HepG2 (cell line): ENCODE measurements around the gene TMEM95. TPM values are rescaled to one million over a fixed set of nuclear protein-coding genes. Genes with fewer than 3 reads are reported as not detected.

ENCODE experiments used
- CENPX ChIP-seq: sonication (generic); formaldehyde crosslinking; IDR thresholded peaks from 2 replicates; pipeline ENCODE4 v1.9.0; 2021; ENCODE audit warnings: mild to moderate bottlenecking, missing genetic modification reagents, moderate library complexity
- NR0B2 ChIP-seq: sonication (generic); formaldehyde crosslinking; IDR thresholded peaks from 2 replicates; pipeline ENCODE4 v1.4.0; 2020; ENCODE audit warnings: mild to moderate bottlenecking, missing genetic modification reagents
- PITX1 ChIP-seq: sonication (generic); formaldehyde crosslinking; IDR thresholded peaks from 2 replicates; pipeline ENCODE4 v1.5.1; 2020; ENCODE audit warnings: mild to moderate bottlenecking, missing genetic modification reagents
- PREB ChIP-seq: sonication (generic); formaldehyde crosslinking; IDR thresholded peaks from 2 replicates; pipeline ENCODE4 v1.4.0; 2020; ENCODE audit warnings: missing genetic modification reagents
- RELA ChIP-seq: sonication (generic); formaldehyde crosslinking; IDR thresholded peaks from 2 replicates; pipeline ENCODE4 v1.4.0; 2020; ENCODE audit warnings: missing genetic modification reagents
- REST ChIP-seq, 2 experiments: IDR thresholded peaks; 2 replicates each; pipeline ENCODE4 v1.6.1; 2011 to 2012; ENCODE audit warnings: low read length in 2 of 2, borderline replicate concordance in 1 of 2, low read depth in 1 of 2, mild to moderate bottlenecking in 1 of 2, moderate library complexity in 1 of 2
- REXO4 ChIP-seq: sonication (generic); formaldehyde crosslinking; IDR thresholded peaks from 2 replicates; pipeline ENCODE4 v1.8.0; 2022; ENCODE audit warnings: missing genetic modification reagents, mild to moderate bottlenecking, borderline replicate concordance
- SRF ChIP-seq: IDR thresholded peaks from 2 replicates; pipeline ENCODE4 v1.6.1; 2011; ENCODE audit warnings: mild to moderate bottlenecking, low read depth, low read length, moderate library complexity
- TERF1 ChIP-seq: sonication (generic); formaldehyde crosslinking; IDR thresholded peaks from 2 replicates; pipeline ENCODE4 v1.8.0; 2022; ENCODE audit warnings: mild to moderate bottlenecking, missing genetic modification reagents, moderate library complexity
- ZBED4 ChIP-seq: sonication (generic); formaldehyde crosslinking; IDR thresholded peaks from 2 replicates; pipeline ENCODE4 v1.4.0; 2020; ENCODE audit warnings: missing genetic modification reagents, borderline replicate concordance
- ZNF329 ChIP-seq: sonication (generic); formaldehyde crosslinking; IDR thresholded peaks from 2 replicates; pipeline ENCODE4 v1.9.0; 2021; ENCODE audit warnings: low read depth, mild to moderate bottlenecking, missing genetic modification reagents
- ZNF441 ChIP-seq: sonication (generic); formaldehyde crosslinking; IDR thresholded peaks from 2 replicates; pipeline ENCODE4 v1.7.0; 2021; ENCODE audit warnings: missing genetic modification reagents, borderline replicate concordance
- ZNF761 ChIP-seq: sonication (generic); formaldehyde crosslinking; conservative IDR thresholded peaks from 2 replicates; pipeline ENCODE4 v1.4.0; 2020; ENCODE audit warnings: mild to moderate bottlenecking, missing genetic modification reagents
- ZNF770 ChIP-seq: sonication (generic); formaldehyde crosslinking; IDR thresholded peaks from 2 replicates; pipeline ENCODE4 v1.5.0; 2020; ENCODE audit warnings: mild to moderate bottlenecking, missing genetic modification reagents
- ZNF776 ChIP-seq: sonication (generic); formaldehyde crosslinking; IDR thresholded peaks from 2 replicates; pipeline ENCODE4 v1.4.0; 2020; ENCODE audit warnings: mild to moderate bottlenecking, missing genetic modification reagents
- polyA plus RNA-seq, 8 experiments: library from polyadenylated mRNA; depleted of rRNA in 3 of 8; stranded (reverse) in 7 of 8; unstranded in 1 of 8; fragments of >200 nt; fragmentation: Illumina TruSeq in 4 of 8; extraction: Trizol in 4 of 8; gene quantifications; 2 replicates each; pipeline versions ENCODE4 v1.2.1 to v1.2.3, GENCODE V29; 2011 to 2016; ENCODE audit warnings: low read depth in 4 of 8, missing spikeins in 1 of 8, mixed read lengths in 1 of 8; ENCODE audit not compliant: insufficient read depth in 1 of 8
- total RNA-seq, 5 experiments: library from RNA; depleted of rRNA; stranded (reverse); fragments of >200 nt; fragmentation: Illumina TruSeq; extraction: Trizol; gene quantifications; 2 replicates each; pipeline ENCODE4 v1.2.3, GENCODE V29; 2016; ENCODE audit warnings: low read depth in 1 of 5

The TMEM95 gene
- total and polyA plus RNA-seq, 2 of the 13 experiments (the other 11 are each of a cell fraction or from before 2014, with no cell fraction given): not detected

- TF ChIP-seq TERF1 (CRISPR knock-in tag): no peak
- TF ChIP-seq ZNF329 (CRISPR knock-in tag): no peak
- TF ChIP-seq RELA (CRISPR knock-in tag): no peak
- TF ChIP-seq ZNF776 (CRISPR knock-in tag): no peak
- no peak for TF ChIP-seq PITX1 (CRISPR knock-in tag)
- TF ChIP-seq SRF: no peak
- TF ChIP-seq ZNF441 (CRISPR knock-in tag): peak; percentile 61; the same call in 1 of the 2 replicates
- TF ChIP-seq ZBED4: no peak; the same call in 1 of the 2 replicates
- TF ChIP-seq REXO4 (CRISPR knock-in tag): no peak
- 0 out of 4 replicates have a peak, but pooled peaks of 1 of the 2 experiments have one; percentile 47 for TF ChIP-seq REST (IDR thresholded peaks at IDR 0.05; ENCODE audit: borderline replicate concordance in 1 of 2, low read depth in 1 of 2, low read length in 2 of 2)
- peak; percentile 59; the same call in 1 of the 2 replicates for TF ChIP-seq ZNF761 (CRISPR knock-in tag)
- TF ChIP-seq PREB (CRISPR knock-in tag): no peak
- TF ChIP-seq CENPX (CRISPR knock-in tag): no peak
- TF ChIP-seq NR0B2 (CRISPR knock-in tag): no peak; the same call in 1 of the 2 replicates
- no peak for TF ChIP-seq ZNF770 (CRISPR knock-in tag)
Observed at GRCh38 chr17:7306911-7307685, 47.9 kb upstream of the TMEM95 start, which contains the start of gene EIF5A (continued).
